Body of pancreas (tissue), 4 donors: ENCODE results near the gene AAGAB. TPM values are rescaled to one million over a fixed set of nuclear protein-coding genes. Genes with fewer than 3 reads are reported as not detected.
A peak's percentile ranks its signal among the peaks of the same experiment; 100 is the strongest.

Experiments
- ATAC-seq: fragments of 150-250 bp; one replicate; pipeline ENCODE4 v1.9.1; 2016
- DNase-seq, 4 donors: peaks; one replicate each; pipeline ENCODE4 v3.0.0-alpha.2; 2019
- H3K27ac ChIP-seq, 4 donors: fragments of 200-600 bp; sonication (generic); 1 replicate in 3 of 4; 2 replicates in 1 of 4; pipeline versions ENCODE4 v1.5.1 to v1.6.1; 2016 to 2019; ENCODE audit warnings: mild to moderate bottlenecking in 1 of 4, mixed read lengths in 1 of 4, moderate library complexity in 1 of 4
- H3K27me3 ChIP-seq, 2 donors: fragments of 200-600 bp; sonication (generic); one replicate each; pipeline ENCODE4 v1.6.0; 2016; ENCODE audit warnings: mild to moderate bottlenecking in 1 of 2
- H3K36me3 ChIP-seq, 2 donors: fragments of 200-600 bp; sonication (generic); replicated peaks in 1 of 2; 2 replicates each; pipeline ENCODE4 v1.5.1; 2016; ENCODE audit warnings: low read depth in 2 of 2; ENCODE audit not compliant: insufficient read depth in 1 of 2
- H3K4me1 ChIP-seq: fragments of 200-600 bp; sonication (generic); one replicate; pipeline ENCODE4 v1.6.0; 2016
- H3K4me3 ChIP-seq, 2 donors: fragments of 200-600 bp; sonication (generic); 1 replicate in 1 of 2; 2 replicates in 1 of 2; pipeline ENCODE4 v1.5.1; 2016 to 2019
- H3K9me3 ChIP-seq, 3 donors: fragments of 200-600 bp; sonication (generic); 1 replicate in 2 of 3; 2 replicates in 1 of 3; pipeline ENCODE4 v1.5.1; 2016
- CTCF ChIP-seq, 7 experiments: fragments of 450-650 bp in 4 of 7; fragments of 200-600 bp in 3 of 7; sonication (generic) in 3 of 7; IDR thresholded peaks; one replicate each; pipeline ENCODE4 v1.5.1; 2016 to 2019; ENCODE audit warnings: antibody characterized with exemption in 7 of 7
- POLR2A ChIP-seq, 3 donors: fragments of 450-650 bp; IDR thresholded peaks; one replicate each; pipeline ENCODE4 v1.6.1; 2016; ENCODE audit warnings: antibody characterized with exemption in 3 of 3, mild to moderate bottlenecking in 2 of 3
- WGBS, 2 donors: methylation state at CpG; one replicate each; pipeline ENCODE4 v1.1.5; 2017; 5-methylcytosine and 5-hydroxymethylcytosine counted together
- intact Hi-C: fragments of 100-400 bp; cut with DNase I; formaldehyde crosslinking; loops from one replicate; pipeline ENCODE4 v1.15.1; 2023
- total RNA-seq, 2 donors: library from RNA; depleted of rRNA; stranded (reverse); fragments of >200 nt; gene quantifications; one replicate each; pipeline ENCODE4 v1.1.0, GENCODE V29; 2016

The AAGAB gene
- total RNA-seq, 2 donors from 2014 or later, result 12.5 to 13.5 TPM

- Histone ChIP-seq H3K4me1 (peaks cover 11% of the 10 kb centered on the region), H3K9me3 (no peaks in the 10 kb centered on the region), H3K27me3 (no peaks in the 10 kb centered on the region), H3K36me3 (no peaks in the 10 kb centered on the region), H3K4me3 (no peak overlapping the region), H3K27ac (peak overlapping the region in 1 of 4 donors; percentile 7)
- WGBS, 2 donors, result 51% methylated on average over 8 of the region's 8 CpGs
- DNase-seq (no peak), ATAC-seq (peak; percentile 71)
- no peak for TF ChIP-seq CTCF (IDR thresholded peaks at IDR 0.05)
- no peak for TF ChIP-seq POLR2A (IDR thresholded peaks at IDR 0.05)
- intact Hi-C loops, result no loop called here
Measured at GRCh38 chr15:67199881-67200763, 54.3 kb downstream of the AAGAB start.

- ATAC-seq, result no peak
- DNase-seq, result no peak
- intact Hi-C loops, result no loop called here
- Histone ChIP-seq H3K9me3 (no peaks in the 10 kb centered on the region), H3K27me3 (no peaks in the 10 kb centered on the region), H3K36me3 (no peaks in the 10 kb centered on the region), H3K27ac (no peak overlapping the region), H3K4me3 (no peak overlapping the region), H3K4me1 (peaks cover 11% of the 10 kb centered on the region)
- 92 to 93% methylated on average over 4 of the region's 4 CpGs for WGBS, 2 donors
- TF ChIP-seq CTCF (IDR thresholded peaks at IDR 0.05), result no peak
- no peak for TF ChIP-seq POLR2A (IDR thresholded peaks at IDR 0.05)
Measured at GRCh38 chr15:67199391-67199790, 55.1 kb downstream of the AAGAB start.

GRCh38 chr15:67198157-67198754 lies 56.2 kb downstream of the AAGAB start:
- 96 to 98% methylated on average over 7 of the region's 7 CpGs for WGBS, 2 donors
- intact Hi-C loops, result no loop called here
- no peaks in the 10 kb centered on the region for H3K9me3 ChIP-seq
- no peak for DNase-seq
- no peak overlapping the region for H3K27ac ChIP-seq
- no peaks in the 10 kb centered on the region for H3K36me3 ChIP-seq
- no peak for ATAC-seq
- H3K4me1 ChIP-seq, result peaks cover 11% of the 10 kb centered on the region
- no peak overlapping the region for H3K4me3 ChIP-seq
- TF ChIP-seq POLR2A (IDR thresholded peaks at IDR 0.05) (no peak), CTCF (IDR thresholded peaks at IDR 0.05) (no peak)
- H3K27me3 ChIP-seq, result no peaks in the 10 kb centered on the region

GRCh38 chr15:67197364-67197695 lies 57.1 kb downstream of the AAGAB start:
- intact Hi-C loops, result no loop called here
- no peak for ATAC-seq
- peak overlapping the region in 1 of 4 donors; percentile 20 for H3K27ac ChIP-seq

More at GRCh38 chr15:67197364-67197695, 57.1 kb downstream of the AAGAB start:
- DNase-seq, result no peak
- Histone ChIP-seq H3K4me3 (no peak overlapping the region), H3K36me3 (no peaks in the 10 kb centered on the region), H3K9me3 (no peaks in the 10 kb centered on the region), H3K27me3 (no peaks in the 10 kb centered on the region), H3K4me1 (peaks cover 11% of the 10 kb centered on the region)
- TF ChIP-seq POLR2A (IDR thresholded peaks at IDR 0.05), result no peak
- TF ChIP-seq CTCF (IDR thresholded peaks at IDR 0.05), result no peak
- WGBS, 2 donors, result 91 to 92% methylated on average over 2 of the region's 2 CpGs
